ENCODE data around the gene VEGFA.

Gene VEGFA

GRCh38 chr6:43730634-43731033 is 39.4 kb upstream of the VEGFA start:
- H3K27me3 ChIP-seq (ENCODE audit: control insufficient read depth, insufficient read depth, low read length): no peaks in the 10 kb centered on the region
- no peak overlapping the region for H3K4me3 ChIP-seq (ENCODE audit: low read depth, low read length)
- peaks cover 17% of the 10 kb centered on the region for H3K9me3 ChIP-seq (ENCODE audit: control insufficient read depth, insufficient read depth, low read depth, low read length)
- no peak overlapping the region for H3K27ac ChIP-seq (ENCODE audit: low read depth, low read length)
- H3K9ac ChIP-seq (ENCODE audit: low read length): no peak overlapping the region
- H3K4me1 ChIP-seq (ENCODE audit: control insufficient read depth, insufficient read depth, low read length): peaks cover 6% of the 10 kb centered on the region; the same call in 1 of the 2 replicates
- H3K36me3 ChIP-seq (ENCODE audit: control insufficient read depth, insufficient read depth, low read length): no peaks in the 10 kb centered on the region

DNA sequence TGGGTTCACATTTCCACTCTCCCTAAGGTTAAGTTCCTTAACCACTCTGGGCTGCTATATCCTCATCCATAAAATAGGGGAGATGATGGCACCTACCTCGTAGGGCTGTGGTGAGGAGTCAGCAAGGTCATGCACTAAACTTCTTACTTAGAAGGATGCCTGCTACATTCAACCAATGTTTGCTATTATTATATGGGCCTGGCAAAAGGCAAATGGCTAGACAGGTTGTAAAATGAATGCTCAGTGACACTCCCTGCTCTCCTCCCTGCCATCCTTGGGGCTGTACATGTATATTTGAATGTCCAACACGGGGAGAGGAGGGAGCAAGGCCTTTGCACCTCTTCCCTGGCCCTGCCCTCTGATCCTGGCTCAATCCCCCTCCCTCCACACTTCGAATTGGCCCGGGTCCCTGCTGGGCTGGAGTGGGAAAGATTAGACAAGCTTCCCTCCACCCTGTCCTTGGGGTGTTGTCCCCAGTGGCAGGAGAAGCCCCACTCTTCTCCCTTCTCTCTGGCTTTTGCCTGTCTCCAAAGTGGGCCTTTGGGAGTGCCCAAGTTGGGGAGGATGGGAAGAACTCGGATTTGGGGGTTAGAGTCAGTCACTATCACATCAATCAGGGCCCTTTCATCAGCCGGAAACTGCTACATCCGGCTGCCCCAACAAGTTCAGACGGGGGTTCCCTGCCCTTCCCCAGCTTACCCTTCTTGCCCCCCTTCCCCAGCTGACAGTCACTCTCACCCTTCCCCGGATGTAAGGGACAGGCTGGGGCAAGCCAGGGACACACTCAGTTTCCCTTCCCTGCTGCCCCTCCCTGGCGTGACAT is 36.3 kb upstream of the VEGFA start:
- peaks cover 12% of the 10 kb centered on the region; the same call in 1 of the 2 replicates for H3K4me1 ChIP-seq (ENCODE audit: control insufficient read depth, insufficient read depth, low read length)

GRCh38 chr6:43734294-43734665 is 35.7 kb upstream of the VEGFA start:
- no peak overlapping the region for H3K9ac ChIP-seq (ENCODE audit: low read length)
- no peak overlapping the region for H3K4me3 ChIP-seq (ENCODE audit: low read depth, low read length)
- no peaks in the 10 kb centered on the region for H3K27me3 ChIP-seq (ENCODE audit: control insufficient read depth, insufficient read depth, low read length)
- H3K36me3 ChIP-seq (ENCODE audit: control insufficient read depth, insufficient read depth, low read length): no peaks in the 10 kb centered on the region
- no peak overlapping the region for H3K27ac ChIP-seq (ENCODE audit: low read depth, low read length)
- peaks cover 12% of the 10 kb centered on the region; the same call in 1 of the 2 replicates for H3K4me1 ChIP-seq (ENCODE audit: control insufficient read depth, insufficient read depth, low read length)
- peaks cover 17% of the 10 kb centered on the region for H3K9me3 ChIP-seq (ENCODE audit: control insufficient read depth, insufficient read depth, low read depth, low read length)

More for the DNA sequence above, 36.3 kb upstream of the VEGFA start:
- H3K27me3 ChIP-seq (ENCODE audit: control insufficient read depth, insufficient read depth, low read length): no peaks in the 10 kb centered on the region
- H3K4me3 ChIP-seq (ENCODE audit: low read depth, low read length): no peak overlapping the region
- H3K9ac ChIP-seq (ENCODE audit: low read length): no peak overlapping the region
- no peaks in the 10 kb centered on the region for H3K36me3 ChIP-seq (ENCODE audit: control insufficient read depth, insufficient read depth, low read length)
- peaks cover 17% of the 10 kb centered on the region for H3K9me3 ChIP-seq (ENCODE audit: control insufficient read depth, insufficient read depth, low read depth, low read length)
- no peak overlapping the region for H3K27ac ChIP-seq (ENCODE audit: low read depth, low read length)

DNA sequence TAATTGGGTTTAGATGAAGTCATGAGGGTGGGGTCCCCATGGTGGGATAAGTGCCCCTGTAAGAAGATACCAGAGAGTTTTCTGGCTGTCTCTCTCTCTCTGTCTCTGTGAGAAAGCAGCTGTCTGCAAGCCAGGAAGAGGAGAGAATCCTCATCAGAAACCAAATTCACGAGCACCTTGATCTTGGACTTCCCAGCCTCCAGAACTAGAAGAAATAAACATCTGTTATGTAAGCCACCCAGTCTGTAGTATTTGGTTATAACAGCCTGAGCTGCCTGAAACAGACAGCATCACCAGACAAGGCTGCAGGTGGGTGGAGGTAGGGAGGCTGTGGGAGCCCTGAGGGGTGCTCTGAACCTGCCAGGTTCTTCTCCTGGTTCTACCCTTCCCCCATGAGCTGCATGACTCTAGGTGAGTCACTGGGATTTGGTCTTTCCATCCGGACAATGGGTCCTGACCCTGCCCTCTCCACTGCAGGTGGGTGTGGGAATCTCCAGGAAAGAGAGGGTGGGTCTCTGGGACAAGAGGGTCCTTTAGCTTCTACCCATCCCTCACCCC is 34.3 kb upstream of the VEGFA start:
- Histone ChIP-seq H3K36me3 (ENCODE audit: control insufficient read depth, insufficient read depth, low read length) (no peaks in the 10 kb centered on the region), H3K4me3 (ENCODE audit: low read depth, low read length) (no peak overlapping the region), H3K4me1 (ENCODE audit: control insufficient read depth, insufficient read depth, low read length) (peaks cover 23% of the 10 kb centered on the region; the same call in 1 of the 2 replicates), H3K9ac (ENCODE audit: low read length) (no peak overlapping the region), H3K27me3 (ENCODE audit: control insufficient read depth, insufficient read depth, low read length) (no peaks in the 10 kb centered on the region), H3K9me3 (ENCODE audit: control insufficient read depth, insufficient read depth, low read depth, low read length) (peaks cover 8% of the 10 kb centered on the region; the same call in 1 of the 2 replicates), H3K27ac (ENCODE audit: low read depth, low read length) (no peak overlapping the region)

DNA sequence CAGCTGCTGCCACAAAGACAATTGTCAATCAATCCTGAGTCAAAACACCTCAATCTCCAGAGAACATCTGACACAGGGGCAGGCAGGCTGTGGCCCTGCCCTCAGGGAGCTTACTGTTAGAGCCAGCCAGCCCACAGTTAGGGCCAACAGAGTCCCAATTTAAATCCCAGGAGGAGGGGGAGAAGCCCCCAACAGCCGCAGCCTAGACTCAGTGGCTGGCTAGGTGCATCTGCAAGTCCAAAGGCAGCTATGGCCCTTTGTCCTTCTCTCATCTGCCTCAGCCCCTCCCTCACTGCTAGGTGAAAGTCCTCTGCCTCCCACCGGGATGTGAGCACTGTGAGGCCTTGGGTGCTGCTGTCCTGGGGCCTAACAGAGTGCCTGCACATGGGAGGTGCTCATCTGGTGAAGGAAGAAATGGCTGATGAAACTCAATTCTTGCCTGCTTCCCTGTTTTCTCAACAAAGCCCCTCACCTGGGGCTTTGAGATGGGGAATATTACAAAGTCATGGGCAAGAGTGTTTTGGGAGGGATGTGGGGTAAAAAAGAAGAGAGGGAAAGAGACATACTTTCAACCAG is 33.7 kb upstream of the VEGFA start:
- no peaks in the 10 kb centered on the region for H3K36me3 ChIP-seq (ENCODE audit: control insufficient read depth, insufficient read depth, low read length)
- H3K9me3 ChIP-seq (ENCODE audit: control insufficient read depth, insufficient read depth, low read depth, low read length): peaks cover 2% of the 10 kb centered on the region; the same call in 1 of the 2 replicates
- no peak overlapping the region for H3K27ac ChIP-seq (ENCODE audit: low read depth, low read length)
- H3K4me1 ChIP-seq (ENCODE audit: control insufficient read depth, insufficient read depth, low read length): peaks cover 29% of the 10 kb centered on the region; the same call in 1 of the 2 replicates
- no peaks in the 10 kb centered on the region for H3K27me3 ChIP-seq (ENCODE audit: control insufficient read depth, insufficient read depth, low read length)
- H3K9ac ChIP-seq (ENCODE audit: low read length): no peak overlapping the region
- no peak overlapping the region for H3K4me3 ChIP-seq (ENCODE audit: low read depth, low read length)

- no peaks in the 10 kb centered on the region for H3K9me3 ChIP-seq (ENCODE audit: control insufficient read depth, insufficient read depth, low read depth, low read length)
Observed at GRCh38 chr6:43736844-43737243, 33.2 kb upstream of the VEGFA start.

GRCh38 chr6:43737272-43738081 is 32.5 kb upstream of the VEGFA start:
- Histone ChIP-seq H3K27me3 (ENCODE audit: control insufficient read depth, insufficient read depth, low read length) (no peaks in the 10 kb centered on the region), H3K9ac (ENCODE audit: low read length) (no peak overlapping the region), H3K4me1 (ENCODE audit: control insufficient read depth, insufficient read depth, low read length) (peaks cover 30% of the 10 kb centered on the region; the same call in 1 of the 2 replicates)

More at GRCh38 chr6:43736844-43737243, 33.2 kb upstream of the VEGFA start:
- H3K36me3 ChIP-seq (ENCODE audit: control insufficient read depth, insufficient read depth, low read length): no peaks in the 10 kb centered on the region
- no peaks in the 10 kb centered on the region for H3K27me3 ChIP-seq (ENCODE audit: control insufficient read depth, insufficient read depth, low read length)
- no peak overlapping the region for H3K9ac ChIP-seq (ENCODE audit: low read length)
- H3K27ac ChIP-seq (ENCODE audit: low read depth, low read length): no peak overlapping the region
- peaks cover 30% of the 10 kb centered on the region; the same call in 1 of the 2 replicates for H3K4me1 ChIP-seq (ENCODE audit: control insufficient read depth, insufficient read depth, low read length)
- no peak overlapping the region for H3K4me3 ChIP-seq (ENCODE audit: low read depth, low read length)

GRCh38 chr6:43738267-43738676 is 31.7 kb upstream of the VEGFA start:
- H3K4me1 ChIP-seq (ENCODE audit: control insufficient read depth, insufficient read depth, low read length): peaks cover 30% of the 10 kb centered on the region; the same call in 1 of the 2 replicates
- no peaks in the 10 kb centered on the region for H3K27me3 ChIP-seq (ENCODE audit: control insufficient read depth, insufficient read depth, low read length)
- H3K4me3 ChIP-seq (ENCODE audit: low read depth, low read length): no peak overlapping the region
- H3K27ac ChIP-seq (ENCODE audit: low read depth, low read length): no peak overlapping the region
- no peak overlapping the region for H3K9ac ChIP-seq (ENCODE audit: low read length)
- no peaks in the 10 kb centered on the region for H3K9me3 ChIP-seq (ENCODE audit: control insufficient read depth, insufficient read depth, low read depth, low read length)
- H3K36me3 ChIP-seq (ENCODE audit: control insufficient read depth, insufficient read depth, low read length): no peaks in the 10 kb centered on the region

More at GRCh38 chr6:43737272-43738081, 32.5 kb upstream of the VEGFA start:
- H3K9me3 ChIP-seq (ENCODE audit: control insufficient read depth, insufficient read depth, low read depth, low read length): no peaks in the 10 kb centered on the region
- no peak overlapping the region for H3K4me3 ChIP-seq (ENCODE audit: low read depth, low read length)
- no peak overlapping the region for H3K27ac ChIP-seq (ENCODE audit: low read depth, low read length)
- H3K36me3 ChIP-seq (ENCODE audit: control insufficient read depth, insufficient read depth, low read length): no peaks in the 10 kb centered on the region

- H3K4me3 ChIP-seq (ENCODE audit: low read depth, low read length): no peak overlapping the region
- no peak overlapping the region for H3K27ac ChIP-seq (ENCODE audit: low read depth, low read length)
- no peak overlapping the region for H3K9ac ChIP-seq (ENCODE audit: low read length)
- H3K4me1 ChIP-seq (ENCODE audit: control insufficient read depth, insufficient read depth, low read length): peaks cover 24% of the 10 kb centered on the region; the same call in 1 of the 2 replicates
- H3K36me3 ChIP-seq (ENCODE audit: control insufficient read depth, insufficient read depth, low read length): no peaks in the 10 kb centered on the region
- H3K9me3 ChIP-seq (ENCODE audit: control insufficient read depth, insufficient read depth, low read depth, low read length): no peaks in the 10 kb centered on the region
- no peaks in the 10 kb centered on the region for H3K27me3 ChIP-seq (ENCODE audit: control insufficient read depth, insufficient read depth, low read length)
Observed at GRCh38 chr6:43738877-43739641, 31.0 kb upstream of the VEGFA start.

- no peak overlapping the region for H3K27ac ChIP-seq (ENCODE audit: low read depth, low read length)
- no peak overlapping the region for H3K4me3 ChIP-seq (ENCODE audit: low read depth, low read length)
- H3K27me3 ChIP-seq (ENCODE audit: control insufficient read depth, insufficient read depth, low read length): no peaks in the 10 kb centered on the region
- H3K9me3 ChIP-seq (ENCODE audit: control insufficient read depth, insufficient read depth, low read depth, low read length): no peaks in the 10 kb centered on the region
- H3K9ac ChIP-seq (ENCODE audit: low read length): no peak overlapping the region
- H3K4me1 ChIP-seq (ENCODE audit: control insufficient read depth, insufficient read depth, low read length): peaks cover 29% of the 10 kb centered on the region
- H3K36me3 ChIP-seq (ENCODE audit: control insufficient read depth, insufficient read depth, low read length): no peaks in the 10 kb centered on the region
Observed at GRCh38 chr6:43739642-43740091, 30.3 kb upstream of the VEGFA start.

Measured in HUES6 (cell line).